Endodermal cell (in vitro differentiated cells): ENCODE measurements around the gene ARTN. TPM values are rescaled to one million over a fixed set of nuclear protein-coding genes. Genes with fewer than 3 reads are reported as not detected.

Experiments used
- DNase-seq: peaks from one replicate; pipeline ENCODE4 v3.0.0-alpha.2; 2017
- H3K27ac ChIP-seq: 2 replicates; pipeline ENCODE4 v1.5.1; 2013; ENCODE audit warnings: mild to moderate bottlenecking, low read depth, low read length, moderate library complexity
- H3K27me3 ChIP-seq: 2 replicates; pipeline ENCODE4 v1.6.1; 2013; ENCODE audit warnings: mild to moderate bottlenecking, low read length, moderate library complexity; ENCODE audit not compliant: insufficient read depth, control insufficient read depth, poor library complexity, severe bottlenecking
- H3K36me3 ChIP-seq: 2 replicates; pipeline ENCODE4 v1.7.0; 2013; ENCODE audit warnings: mild to moderate bottlenecking, low read length, moderate library complexity; ENCODE audit not compliant: control insufficient read depth, insufficient read depth
- H3K4me1 ChIP-seq: one replicate; pipeline ENCODE4 v1.7.0; 2013; ENCODE audit warnings: low read length; ENCODE audit not compliant: control insufficient read depth, insufficient read depth
- H3K4me3 ChIP-seq: 2 replicates; pipeline ENCODE4 v1.5.1; 2013; ENCODE audit warnings: mild to moderate bottlenecking, low read length, moderate library complexity
- H3K9ac ChIP-seq: 2 replicates; pipeline ENCODE4 v1.6.1; 2013; ENCODE audit warnings: mild to moderate bottlenecking, low read length, moderate library complexity; ENCODE audit not compliant: poor library complexity, severe bottlenecking; ENCODE audit errors: extremely low read depth
- H3K9me3 ChIP-seq: 2 replicates; pipeline ENCODE4 v1.6.1; 2013; ENCODE audit warnings: mild to moderate bottlenecking, low read length, moderate library complexity; ENCODE audit not compliant: control insufficient read depth
- H3K27ac Mint-ChIP-seq: 2 replicates; pipeline ENCODE4 v1.8.0; 2020; ENCODE audit warnings: mixed read lengths
- H3K27me3 Mint-ChIP-seq: 2 replicates; pipeline ENCODE4 v1.8.0; 2021; ENCODE audit warnings: mild to moderate bottlenecking, mixed read lengths; ENCODE audit not compliant: insufficient read depth
- H3K36me3 Mint-ChIP-seq: 2 replicates; pipeline ENCODE4 v1.8.0; 2020; ENCODE audit warnings: low read depth, mixed read lengths
- H3K4me1 Mint-ChIP-seq: 2 replicates; pipeline ENCODE4 v1.8.0; 2020; ENCODE audit warnings: mixed read lengths
- H3K4me3 Mint-ChIP-seq: 2 replicates; pipeline ENCODE4 v1.8.0; 2020; ENCODE audit warnings: mild to moderate bottlenecking, moderate library complexity, mixed read lengths
- H3K9me3 Mint-ChIP-seq: 2 replicates; pipeline ENCODE4 v1.8.0; 2020; ENCODE audit warnings: mild to moderate bottlenecking, mixed read lengths
- WGBS, 2 experiments: methylation state at CpG; one replicate each; pipeline versions ENCODE4 v1.1.5 to v1.1.7; 2013; ENCODE audit warnings: missing lambda C conversion rate in 2 of 2, mixed read lengths in 1 of 2; ENCODE audit not compliant: insufficient coverage in 1 of 2, insufficient read length in 1 of 2; 5-methylcytosine and 5-hydroxymethylcytosine counted together
- total RNA-seq, 2 donors: library from RNA; stranded (reverse); fragmentation: NEBNext Ultra II Directional in 1 of 2; extraction: Animal tissue kit (Norgen Biotek cat#: 25700) in 1 of 2; gene quantifications; 2 replicates in 1 of 2; 3 replicates in 1 of 2; pipeline ENCODE4 v1.2.1, GENCODE V29; 2021
- TF ChIP-seq, protein P1 (sequence below): fragments of 200-600 bp; sonication (generic); conservative IDR thresholded peaks from 2 replicates; pipeline ENCODE4 v1.5.0; 2021; ENCODE audit warnings: antibody characterized with exemption, mild to moderate bottlenecking

The ARTN gene
- total RNA-seq, 2 donors from 2014 or later: 3.3 to 4.4 TPM

DNA sequence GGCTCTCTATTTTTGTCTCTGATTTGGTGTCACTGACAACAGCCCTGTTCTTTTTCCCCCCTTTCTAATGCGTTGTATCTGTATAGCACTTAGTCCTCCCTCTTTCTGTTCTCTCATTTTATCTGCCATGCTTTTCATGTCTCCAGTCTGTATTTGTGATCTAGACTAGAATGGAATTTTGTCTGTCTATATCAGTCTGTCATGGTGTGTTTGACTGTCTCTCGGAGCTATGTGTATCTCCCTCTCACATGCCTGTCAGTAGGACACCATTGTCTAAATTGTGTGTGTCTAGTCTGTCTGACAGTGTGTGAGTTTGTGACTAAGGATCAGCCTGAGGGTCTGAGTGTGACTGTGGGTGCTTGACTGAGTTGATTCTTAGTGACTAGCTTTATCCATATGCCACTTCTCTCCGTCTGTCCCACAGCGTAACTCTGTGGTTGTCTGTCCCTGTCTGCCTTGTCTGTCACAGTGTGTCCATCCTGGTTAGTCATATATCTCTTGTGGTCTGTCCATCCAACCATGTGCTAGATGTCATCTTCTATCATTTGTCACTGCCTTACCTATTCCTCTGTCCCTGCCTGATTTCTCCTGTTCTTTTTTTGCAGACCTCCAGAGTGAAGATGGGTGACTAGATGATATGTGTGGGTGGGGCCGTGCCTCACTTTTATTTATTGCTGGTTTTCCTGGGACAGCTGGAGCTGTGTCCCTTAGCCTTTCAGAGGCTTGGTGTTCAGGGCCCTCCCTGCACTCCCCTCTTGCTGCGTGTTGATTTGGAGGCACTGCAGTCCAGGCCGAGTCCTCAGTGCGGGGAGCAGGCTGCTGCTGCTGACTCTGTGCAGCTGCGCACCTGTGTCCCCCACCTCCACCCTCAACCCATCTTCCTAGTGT lies 44.0 kb downstream of the ARTN start:
- WGBS, 2 experiments: 90 to 93% methylated on average over 4 to 9 of the region's 9 CpGs
- no peaks in the 10 kb centered on the region for H3K27me3 ChIP-seq
- Mint-ChIP-seq H3K4me1 (peaks cover 29% of the 10 kb centered on the region), H3K36me3 (peaks cover 32% of the 10 kb centered on the region), H3K27ac (no peak overlapping the region), H3K4me3 (peak overlapping the region; percentile 72), H3K27me3 (no peaks in the 10 kb centered on the region), H3K9me3 (no peaks in the 10 kb centered on the region)
- H3K4me1 ChIP-seq: peaks cover 7% of the 10 kb centered on the region
- H3K9me3 ChIP-seq: no peaks in the 10 kb centered on the region
- H3K9ac ChIP-seq: no peak overlapping the region
- no peak for DNase-seq
- H3K36me3 ChIP-seq: peaks cover 29% of the 10 kb centered on the region
- TF ChIP-seq, protein P1, sequence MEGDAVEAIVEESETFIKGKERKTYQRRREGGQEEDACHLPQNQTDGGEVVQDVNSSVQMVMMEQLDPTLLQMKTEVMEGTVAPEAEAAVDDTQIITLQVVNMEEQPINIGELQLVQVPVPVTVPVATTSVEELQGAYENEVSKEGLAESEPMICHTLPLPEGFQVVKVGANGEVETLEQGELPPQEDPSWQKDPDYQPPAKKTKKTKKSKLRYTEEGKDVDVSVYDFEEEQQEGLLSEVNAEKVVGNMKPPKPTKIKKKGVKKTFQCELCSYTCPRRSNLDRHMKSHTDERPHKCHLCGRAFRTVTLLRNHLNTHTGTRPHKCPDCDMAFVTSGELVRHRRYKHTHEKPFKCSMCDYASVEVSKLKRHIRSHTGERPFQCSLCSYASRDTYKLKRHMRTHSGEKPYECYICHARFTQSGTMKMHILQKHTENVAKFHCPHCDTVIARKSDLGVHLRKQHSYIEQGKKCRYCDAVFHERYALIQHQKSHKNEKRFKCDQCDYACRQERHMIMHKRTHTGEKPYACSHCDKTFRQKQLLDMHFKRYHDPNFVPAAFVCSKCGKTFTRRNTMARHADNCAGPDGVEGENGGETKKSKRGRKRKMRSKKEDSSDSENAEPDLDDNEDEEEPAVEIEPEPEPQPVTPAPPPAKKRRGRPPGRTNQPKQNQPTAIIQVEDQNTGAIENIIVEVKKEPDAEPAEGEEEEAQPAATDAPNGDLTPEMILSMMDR: no peak
- H3K27ac ChIP-seq: no peak overlapping the region
- peak overlapping the region; percentile 53 for H3K4me3 ChIP-seq

DNA sequence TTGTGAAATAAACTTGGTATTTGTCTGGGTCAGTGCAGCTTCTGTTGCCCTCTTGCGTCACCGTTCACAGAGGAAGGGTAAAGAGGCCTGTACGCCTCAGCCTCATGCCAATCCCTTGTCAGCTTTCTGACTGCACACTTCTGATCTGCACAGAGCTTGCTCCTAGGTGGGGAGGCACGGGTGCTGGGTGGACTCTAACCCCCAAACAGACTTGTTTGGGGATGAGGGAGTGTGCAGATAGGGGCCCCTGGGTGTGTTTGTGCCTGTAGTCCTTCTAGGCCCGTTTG lies 44.6 kb downstream of the ARTN start:
- DNase-seq: no peak
- H3K27me3 Mint-ChIP-seq: no peaks in the 10 kb centered on the region
- H3K4me3 Mint-ChIP-seq: peak overlapping the region; percentile 85
- Histone ChIP-seq H3K27me3 (no peaks in the 10 kb centered on the region), H3K27ac (no peak overlapping the region), H3K4me3 (peak overlapping the region; percentile 86), H3K9ac (peak overlapping the region; percentile 51), H3K9me3 (no peaks in the 10 kb centered on the region), H3K4me1 (peaks cover 7% of the 10 kb centered on the region), H3K36me3 (peaks cover 23% of the 10 kb centered on the region)
- 82% methylated on average over 4 to 5 of the region's 5 CpGs for WGBS, 2 experiments
- H3K27ac Mint-ChIP-seq: peak overlapping the region; percentile 84
- TF ChIP-seq, protein P1: no peak
- no peaks in the 10 kb centered on the region for H3K9me3 Mint-ChIP-seq
- peaks cover 29% of the 10 kb centered on the region for H3K4me1 Mint-ChIP-seq
- H3K36me3 Mint-ChIP-seq: peaks cover 30% of the 10 kb centered on the region

DNA sequence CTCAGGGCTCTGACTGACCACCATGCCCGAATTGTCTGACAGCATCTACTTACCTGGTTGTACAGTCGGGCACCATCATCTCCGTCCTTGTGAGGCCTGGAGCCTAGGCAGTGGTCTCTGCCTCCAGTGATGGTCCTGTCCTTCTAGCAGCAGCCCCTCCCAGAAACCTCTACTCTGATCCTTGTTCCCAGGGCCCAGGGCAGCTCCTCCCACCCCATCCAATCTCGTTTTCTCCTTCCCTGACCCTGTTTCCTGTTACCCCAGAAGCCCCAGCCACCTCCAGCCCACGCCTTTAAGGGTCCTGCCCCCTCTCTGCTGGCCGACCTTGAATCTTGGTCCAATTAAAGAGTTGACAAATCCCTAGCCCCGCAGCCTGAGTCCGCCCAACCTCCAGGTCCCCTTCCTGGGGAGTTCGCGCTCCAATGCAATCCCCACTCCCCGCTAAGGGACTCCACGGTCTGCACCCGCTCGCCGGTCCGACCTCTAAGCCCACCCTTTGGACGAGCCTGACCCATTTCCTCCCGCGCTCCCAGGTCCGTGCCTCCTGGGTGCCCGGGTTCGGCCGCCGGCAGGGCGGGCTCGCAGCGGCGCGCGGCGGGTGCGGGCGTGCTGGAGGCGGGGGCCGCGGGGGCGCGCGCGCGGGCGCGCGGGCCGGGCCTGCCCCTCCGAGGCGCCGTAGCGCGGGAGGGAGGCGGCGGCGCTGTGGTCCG lies 45.1 kb downstream of the ARTN start, which contains the start of gene B4GALT2:
Gene B4GALT2 (plus strand): TSS at position 660 of the 710 bp plus-strand sequence. CDS start 1,951 bp downstream, outside the sequence.
- TF ChIP-seq, protein P1: no peak
- no peaks in the 10 kb centered on the region for H3K27me3 ChIP-seq
- Mint-ChIP-seq H3K4me1 (peaks cover 28% of the 10 kb centered on the region), H3K4me3 (peak within 1 kb of the TSS; percentile 85), H3K9me3 (no peaks in the 10 kb centered on the region), H3K36me3 (peaks cover 31% of the 10 kb centered on the region), H3K27ac (peak within 1 kb of the TSS; percentile 86), H3K27me3 (no peaks in the 10 kb centered on the region)
- DNase-seq: peak; percentile 80
- peaks cover 7% of the 10 kb centered on the region for H3K4me1 ChIP-seq
- WGBS, 2 experiments: 4 to 16% methylated on average over 14 to 54 of the region's 54 CpGs
- H3K9me3 ChIP-seq: no peaks in the 10 kb centered on the region
- H3K36me3 ChIP-seq: peaks cover 20% of the 10 kb centered on the region
- H3K27ac ChIP-seq: peak within 1 kb of the TSS; percentile 46
- H3K4me3 ChIP-seq: peak within 1 kb of the TSS; percentile 86
- peak within 1 kb of the TSS; percentile 63 for H3K9ac ChIP-seq
